Subcutaneous adipose tissue (tissue), 4 donors: Measurements from ENCODE around the gene NEFH. TPM values are rescaled to one million over a fixed set of nuclear protein-coding genes. Genes with fewer than 3 reads are reported as not detected.

Experiments
- CTCF ChIP-seq: fragments of 450-650 bp; IDR thresholded peaks from one replicate; pipeline ENCODE4 v1.5.1; 2016; ENCODE audit warnings: low read depth, mild to moderate bottlenecking, control low read depth, antibody characterized with exemption, moderate library complexity
- total RNA-seq, 4 donors: library from RNA; depleted of rRNA; stranded (reverse); fragments of >200 nt; gene quantifications; one replicate each; pipeline ENCODE4 v1.1.0, GENCODE V29; 2016

NEFH gene
- total RNA-seq, 4 donors from 2014 or later: 0.19 to 0.66 (median 0.41) TPM

GRCh38 chr22:29518427-29518826 lies 38.4 kb downstream of the NEFH start:
- TF ChIP-seq CTCF: no peak

GRCh38 chr22:29519996-29520395 lies 40.0 kb downstream of the NEFH start:
- no peak for TF ChIP-seq CTCF

GRCh38 chr22:29520851-29521250 lies 40.8 kb downstream of the NEFH start:
- TF ChIP-seq CTCF: no peak

GRCh38 chr22:29521526-29521925 lies 41.5 kb downstream of the NEFH start:
- no peak for TF ChIP-seq CTCF

- TF ChIP-seq CTCF: no peak
Measured at GRCh38 chr22:29523761-29524160, 43.7 kb downstream of the NEFH start.

- TF ChIP-seq CTCF: no peak
Measured at GRCh38 chr22:29524442-29525191, 44.6 kb downstream of the NEFH start.

- TF ChIP-seq CTCF: no peak
Measured at GRCh38 chr22:29528144-29528543, 48.1 kb downstream of the NEFH start.
